GM21717 (cell line): ENCODE measurements around the gene SPTLC3.

Experiments used
- ATAC-seq: cut with Tn5 transposase; IDR thresholded peaks from one replicate; pipeline ENCODE4 v1.9.1; 2021; ENCODE audit warnings: mild to moderate bottlenecking, moderate library complexity; ENCODE audit not compliant: unreplicated experiment

Gene SPTLC3

DNA sequence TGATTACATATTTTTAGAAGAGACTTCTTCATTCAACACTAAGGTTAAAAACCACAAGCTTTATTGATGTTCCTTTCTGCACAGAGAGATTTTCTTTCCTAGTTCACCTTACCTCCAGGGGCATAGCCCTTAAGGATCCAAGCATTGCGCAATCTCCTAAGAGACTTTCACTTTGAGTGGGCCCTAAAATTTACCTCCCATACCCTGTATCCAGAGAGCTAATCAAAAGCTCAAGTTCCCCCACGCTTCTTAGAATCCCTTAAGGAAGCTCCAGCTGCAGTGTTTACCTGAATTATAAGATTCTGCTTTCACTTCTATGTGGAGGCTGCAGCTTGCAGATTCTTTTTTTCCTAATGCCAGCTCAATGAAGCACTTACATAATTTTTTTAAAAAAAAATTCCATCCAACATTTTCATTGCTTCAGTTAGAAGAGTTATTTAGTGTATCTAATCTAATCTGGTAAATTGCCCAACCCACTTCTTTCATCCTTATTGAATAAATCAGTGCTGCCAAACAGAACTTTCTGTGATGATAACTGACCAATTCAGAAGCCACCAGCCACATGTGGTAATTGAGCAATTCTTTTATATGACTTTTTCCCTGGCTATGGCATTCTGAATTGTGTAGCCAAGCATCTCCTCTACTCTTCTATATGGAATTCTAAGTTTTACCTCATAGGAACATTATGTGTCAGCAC is 24.6 kb upstream of the SPTLC3 start:
- no peak for ATAC-seq

DNA sequence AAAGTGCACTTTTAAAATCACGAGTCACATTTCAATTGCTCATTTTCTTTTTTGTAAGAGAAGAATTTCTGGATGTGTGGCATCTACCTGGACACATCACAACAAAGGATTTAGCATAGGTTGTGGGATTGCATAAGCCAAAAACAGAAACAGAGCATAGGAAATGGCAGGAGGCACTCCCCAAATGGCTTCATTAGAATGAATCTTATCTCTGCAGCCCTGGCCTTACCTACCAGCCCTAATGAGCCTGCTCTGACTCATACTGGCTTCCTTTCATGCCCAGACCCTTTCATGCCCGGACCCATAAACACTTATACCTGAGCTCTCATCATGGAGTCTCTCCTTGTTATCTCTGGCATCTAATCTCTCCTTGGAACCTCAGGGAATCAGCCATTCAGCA is 23.9 kb upstream of the SPTLC3 start:
- no peak for ATAC-seq

DNA sequence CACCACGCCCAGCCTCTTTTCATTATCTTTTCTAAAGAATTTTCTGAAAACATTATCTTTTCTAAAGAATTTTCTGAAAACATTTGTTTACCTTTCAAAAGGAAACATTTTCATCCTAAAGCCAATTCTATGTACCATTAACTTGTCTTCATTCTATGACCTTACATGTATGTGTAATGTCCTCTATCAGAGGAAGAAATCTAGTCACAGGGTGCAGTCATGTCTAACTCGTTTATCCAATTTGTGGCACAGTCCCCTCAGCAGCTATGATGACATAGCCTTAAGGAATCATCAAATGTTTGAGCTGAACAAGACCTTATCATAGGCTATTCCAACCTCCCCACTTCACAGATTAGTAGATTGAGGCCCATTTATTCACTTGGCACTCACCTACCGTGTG is 21.5 kb upstream of the SPTLC3 start:
- no peak for ATAC-seq

DNA sequence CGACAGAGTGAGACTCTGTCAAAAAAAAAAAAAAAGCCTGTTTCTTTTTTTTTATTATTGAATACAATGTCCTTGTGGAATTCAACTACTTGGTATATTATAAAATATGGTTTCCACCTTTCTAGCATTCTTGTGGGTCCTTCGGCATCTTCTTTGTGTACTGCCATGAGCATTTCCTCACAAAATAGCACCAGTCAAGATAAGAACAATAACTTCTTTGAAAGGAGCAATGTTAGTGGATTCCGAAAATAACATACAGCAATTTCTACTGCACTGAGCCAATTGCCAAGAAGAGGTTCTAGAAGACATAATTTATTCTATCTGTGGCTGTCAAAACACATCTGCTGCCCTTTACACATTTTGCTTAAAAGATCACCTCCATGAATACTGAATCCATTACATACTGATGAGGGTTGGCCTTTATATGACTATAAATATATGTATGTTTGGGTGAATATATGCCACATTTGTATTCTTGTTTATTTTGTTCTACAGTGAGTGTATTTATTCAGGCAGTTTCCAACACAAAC is 19.1 kb upstream of the SPTLC3 start:
- ATAC-seq, result no peak

DNA sequence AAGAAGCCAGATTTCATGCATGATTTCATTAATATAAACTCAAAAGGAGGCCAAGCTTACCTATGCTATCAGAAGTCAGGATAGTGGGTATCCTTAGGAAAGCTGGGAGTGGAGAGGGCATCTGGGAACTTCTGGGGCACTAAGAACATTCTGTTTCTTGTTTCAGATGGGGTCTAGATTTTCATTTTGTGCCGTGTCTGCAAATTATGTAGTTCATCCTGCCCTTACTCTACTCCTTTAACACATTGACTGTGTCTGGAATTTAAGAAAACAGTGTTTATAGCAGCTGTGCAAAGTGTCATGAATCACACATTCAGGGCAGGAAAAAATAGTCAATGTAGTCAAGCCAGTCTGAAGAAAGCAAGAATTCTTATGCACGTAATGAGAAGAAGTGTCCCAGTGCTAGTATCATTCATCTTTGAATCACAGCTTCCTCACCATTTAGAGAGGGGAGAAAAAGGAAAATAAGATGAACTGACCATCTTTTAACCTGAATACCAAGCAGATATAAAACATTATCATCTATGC is 11.6 kb upstream of the SPTLC3 start:
- no peak for ATAC-seq

DNA sequence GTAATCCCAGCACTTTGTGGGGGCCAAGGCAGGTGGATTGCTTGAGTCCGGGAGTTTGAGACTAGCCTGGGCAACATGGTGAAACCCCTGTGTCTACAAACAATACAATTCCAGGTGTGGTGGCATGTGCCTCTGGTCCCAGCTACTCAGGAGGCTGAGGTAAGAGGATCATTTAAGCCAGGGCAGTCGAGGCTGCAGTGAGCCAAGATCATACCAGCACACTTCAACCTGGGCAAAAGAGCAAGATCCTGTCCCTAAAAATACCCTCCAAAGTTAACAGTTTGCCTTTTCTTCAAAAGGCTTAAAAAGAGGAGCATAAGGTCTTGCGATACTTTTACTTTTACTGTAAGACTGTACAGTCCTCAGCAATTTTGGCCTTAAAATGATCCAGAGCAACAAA is 10.7 kb upstream of the SPTLC3 start:
- no peak for ATAC-seq

DNA sequence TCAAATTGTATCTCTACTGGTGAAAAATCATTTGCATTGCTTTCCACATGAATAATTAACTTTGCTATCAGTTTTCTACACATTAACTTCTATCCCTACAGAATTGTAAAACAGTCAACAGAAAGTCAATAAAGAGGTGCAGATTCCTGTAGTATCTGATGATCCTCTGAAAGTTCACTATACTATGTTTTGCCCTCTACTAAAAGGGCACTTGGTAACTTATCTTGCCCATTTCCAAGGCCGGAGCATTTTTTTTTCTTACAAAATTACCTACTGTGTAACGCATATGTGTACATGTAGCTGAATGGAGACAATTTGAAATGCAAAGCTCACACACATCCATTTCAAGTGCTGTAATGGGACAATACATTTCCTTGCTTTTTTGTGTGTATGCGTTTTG is 9.6 kb upstream of the SPTLC3 start:
- no peak for ATAC-seq

DNA sequence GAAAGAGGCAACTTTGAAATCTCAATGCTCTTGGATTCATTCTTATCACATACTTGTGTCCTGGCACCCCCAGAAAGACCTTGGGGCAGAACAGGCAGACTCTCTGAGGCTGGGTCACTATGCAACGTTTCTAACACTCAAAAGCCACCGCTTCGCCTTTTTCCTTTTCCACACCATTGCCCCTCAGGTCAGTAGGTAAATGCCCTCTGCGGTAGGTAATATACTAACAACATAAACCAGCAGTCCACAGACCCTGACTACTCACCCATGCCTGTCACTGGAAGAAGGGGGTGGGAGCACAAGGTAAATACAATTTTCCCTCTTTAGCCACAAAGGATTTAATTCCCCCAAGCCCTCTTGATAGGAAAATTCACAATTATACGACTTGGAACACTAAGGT is 6.5 kb upstream of the SPTLC3 start:
- no peak for ATAC-seq

DNA sequence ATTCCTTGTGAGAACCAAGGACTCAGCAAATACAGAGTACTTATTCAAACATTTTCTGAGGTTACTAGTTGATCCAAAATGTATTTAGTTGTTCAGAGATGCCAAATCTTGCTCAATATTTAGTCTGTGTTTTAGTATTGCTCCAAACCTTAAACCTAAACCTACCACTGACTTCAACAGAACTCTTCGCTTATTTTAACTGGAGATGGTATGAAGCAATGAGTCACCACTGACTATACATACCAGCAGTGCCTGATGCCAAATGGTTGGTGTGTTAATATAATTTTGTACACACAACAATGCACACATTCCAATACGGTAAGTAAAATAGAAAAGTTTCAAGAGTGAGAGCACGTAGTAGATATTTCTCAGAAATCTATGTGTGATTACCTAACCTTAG is 1.9 kb upstream of the SPTLC3 start:
- no peak for ATAC-seq

DNA sequence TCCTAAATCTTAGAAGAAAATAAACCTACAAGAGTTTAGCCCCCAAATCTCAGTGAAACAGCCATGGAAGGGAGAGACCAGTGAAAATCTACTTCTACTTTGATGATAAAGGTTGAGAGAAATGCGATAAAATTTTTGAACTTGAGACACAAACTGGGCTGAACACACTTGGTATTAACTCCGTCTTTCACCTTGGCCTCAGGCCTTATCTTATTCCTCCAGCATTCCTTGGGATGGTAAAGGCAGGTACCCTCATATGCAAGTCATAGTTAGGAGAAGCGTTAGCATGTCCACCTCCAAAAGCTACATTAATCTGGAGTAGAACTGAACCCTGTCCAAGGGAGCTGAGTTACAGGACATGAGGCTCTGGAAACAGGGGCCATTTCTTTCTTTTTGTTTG is 1.2 kb upstream of the SPTLC3 start:
- no peak for ATAC-seq

DNA sequence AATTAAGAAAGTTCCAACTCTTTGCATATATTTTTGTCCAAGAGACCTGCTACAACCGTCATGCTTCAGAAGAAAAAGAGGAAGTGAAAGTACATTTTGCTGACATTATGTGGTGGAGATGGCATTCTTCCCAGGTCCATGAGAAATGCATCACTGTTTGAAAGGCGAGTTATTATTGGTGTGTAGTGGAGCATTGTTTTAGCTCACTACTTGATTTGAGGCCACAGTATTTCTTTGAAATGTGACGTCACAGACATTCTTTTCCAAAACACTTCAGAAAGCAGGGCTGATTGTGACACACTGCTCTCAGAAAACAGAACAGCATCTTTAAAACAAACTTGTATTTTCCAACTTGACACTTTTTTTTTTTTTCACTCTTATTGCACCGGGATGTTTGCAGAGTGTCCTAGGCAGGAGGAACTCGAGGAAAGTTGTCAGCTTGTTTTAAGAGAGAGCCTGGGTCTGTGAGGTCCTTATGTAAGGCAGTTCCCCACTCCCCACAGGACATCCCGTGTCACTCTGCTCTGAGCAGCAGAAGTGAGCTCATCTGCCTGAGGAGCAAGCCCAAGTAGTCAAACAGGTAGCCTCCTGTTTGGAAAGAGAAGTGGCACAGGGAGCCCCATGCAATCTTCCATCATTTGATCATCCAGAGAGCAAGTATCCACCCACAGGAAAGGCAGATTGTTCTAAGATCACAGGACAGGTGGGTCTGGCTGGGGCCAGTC is 1.1 kb downstream of the SPTLC3 start:
- ATAC-seq, result peak; percentile 93

DNA sequence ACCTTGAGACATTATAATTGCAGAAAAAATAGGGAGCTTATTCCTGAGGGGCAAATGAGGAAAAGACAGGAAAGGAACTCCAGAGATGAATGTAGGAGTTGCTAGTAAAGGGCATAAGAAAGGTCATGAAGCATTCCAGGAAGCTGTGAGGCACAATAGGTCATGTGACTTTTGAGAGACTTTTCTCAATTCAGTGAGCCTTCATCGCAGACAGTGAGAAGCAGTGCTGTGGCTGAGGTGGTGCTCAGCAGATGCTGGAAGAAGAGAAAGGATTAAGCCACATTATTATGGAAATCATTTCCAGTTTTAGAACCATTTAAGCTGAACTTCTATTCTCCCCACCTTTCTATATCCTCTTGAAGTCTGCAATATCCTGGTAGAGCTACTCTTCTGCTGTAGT is 4.1 kb downstream of the SPTLC3 start:
- no peak for ATAC-seq

DNA sequence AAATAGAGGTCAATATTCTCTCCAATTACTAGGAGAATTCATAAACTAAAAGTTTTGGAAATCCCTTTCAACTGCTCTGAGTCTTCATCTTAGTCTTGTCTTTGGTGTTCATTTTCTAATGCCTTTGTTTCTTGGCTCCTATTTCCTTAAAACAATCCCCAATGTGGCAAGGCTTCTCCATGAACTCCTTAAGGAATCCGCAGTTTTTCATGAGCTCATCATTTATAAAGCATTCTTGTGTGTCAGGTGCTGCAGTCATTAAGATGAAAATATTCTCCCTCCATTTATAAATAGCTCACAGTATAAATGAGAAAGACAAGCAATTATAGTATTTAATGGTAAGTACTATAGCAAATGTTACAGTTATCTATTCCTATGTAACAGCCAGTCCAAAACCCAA is 4.6 kb downstream of the SPTLC3 start:
- no peak for ATAC-seq

DNA sequence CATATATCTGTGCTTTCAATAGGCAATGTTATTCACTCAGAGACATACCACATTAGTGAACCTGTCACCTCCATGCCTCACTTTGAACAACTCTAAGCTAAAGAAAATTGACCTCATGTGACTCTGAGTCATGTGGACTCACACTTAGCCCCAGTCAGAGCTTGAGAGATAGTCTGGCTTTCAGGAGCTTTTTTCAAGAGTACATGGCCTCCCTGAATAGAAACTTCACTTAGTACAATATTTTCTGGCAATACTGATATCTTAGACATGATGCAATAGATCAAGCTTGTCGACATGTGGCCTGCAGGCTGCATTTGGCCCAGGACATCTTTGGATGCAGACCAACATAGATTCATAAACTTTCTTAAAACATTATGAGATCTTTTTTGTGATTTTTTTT is 8.5 kb downstream of the SPTLC3 start:
- ATAC-seq, result no peak

DNA sequence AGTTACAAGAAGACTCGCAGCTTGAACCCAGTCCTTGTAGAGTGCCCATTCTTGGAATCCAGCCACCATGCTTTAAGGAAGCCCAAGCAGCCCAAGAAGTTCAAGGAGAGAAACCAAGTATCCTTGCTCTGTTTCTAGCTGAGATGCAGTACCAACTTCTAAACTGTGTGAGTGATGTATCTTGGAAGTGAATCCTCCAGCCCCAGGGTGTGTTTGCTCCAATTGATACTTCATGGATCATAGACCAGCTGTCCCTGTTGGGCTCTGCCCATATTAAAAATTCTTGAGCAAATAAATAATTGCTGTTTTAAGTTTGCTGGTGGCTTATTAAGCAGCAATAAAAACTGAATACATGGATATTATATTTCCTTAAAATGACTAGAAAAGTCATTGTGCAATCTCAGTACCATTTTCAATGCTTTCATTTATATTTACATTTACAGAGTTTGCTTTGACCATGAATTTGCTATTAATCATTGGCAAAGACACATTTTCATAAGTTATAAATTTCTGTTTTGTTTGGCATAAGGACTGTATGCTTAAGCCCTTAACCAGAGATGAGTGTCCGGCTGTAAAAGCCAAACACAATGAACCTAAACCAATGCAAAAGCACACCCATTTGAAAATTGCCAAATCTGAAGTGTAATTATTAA is 9.2 kb downstream of the SPTLC3 start:
- ATAC-seq, result no peak

DNA sequence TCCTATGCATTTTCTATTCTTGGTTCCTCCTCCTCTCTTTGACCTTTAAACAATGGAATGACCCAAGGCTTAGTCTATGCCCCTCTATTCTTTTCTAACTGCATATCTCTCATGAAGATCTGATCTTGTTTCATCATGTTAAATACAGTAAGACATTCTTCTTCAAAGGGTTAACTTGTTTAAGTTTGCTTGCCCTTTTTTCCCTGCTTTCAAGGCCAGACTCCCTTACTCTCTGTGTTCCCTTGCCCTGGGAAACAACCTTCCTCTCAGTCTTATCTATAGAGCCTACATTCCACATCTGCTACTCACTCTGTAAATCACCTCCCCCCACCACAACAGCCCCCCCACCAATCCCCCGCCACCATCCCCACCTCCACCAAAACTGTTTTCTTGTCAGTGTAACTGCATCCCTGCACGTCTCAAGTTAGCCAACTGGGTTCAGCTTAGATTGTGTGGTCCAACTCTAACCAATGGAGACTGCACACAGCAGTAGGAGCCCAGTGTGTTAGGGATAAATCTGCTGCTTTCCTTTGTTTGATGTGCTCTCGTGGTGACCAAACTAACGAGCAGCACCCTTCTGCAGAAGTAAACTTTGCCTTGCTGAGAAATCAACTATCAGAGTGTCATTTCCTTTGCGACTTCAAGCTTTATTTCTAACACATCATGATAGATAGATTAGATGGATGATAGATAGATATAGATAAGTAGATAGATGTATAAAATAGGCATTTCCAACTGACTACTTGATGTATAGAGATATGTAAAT is 12.6 kb downstream of the SPTLC3 start:
- no peak for ATAC-seq

DNA sequence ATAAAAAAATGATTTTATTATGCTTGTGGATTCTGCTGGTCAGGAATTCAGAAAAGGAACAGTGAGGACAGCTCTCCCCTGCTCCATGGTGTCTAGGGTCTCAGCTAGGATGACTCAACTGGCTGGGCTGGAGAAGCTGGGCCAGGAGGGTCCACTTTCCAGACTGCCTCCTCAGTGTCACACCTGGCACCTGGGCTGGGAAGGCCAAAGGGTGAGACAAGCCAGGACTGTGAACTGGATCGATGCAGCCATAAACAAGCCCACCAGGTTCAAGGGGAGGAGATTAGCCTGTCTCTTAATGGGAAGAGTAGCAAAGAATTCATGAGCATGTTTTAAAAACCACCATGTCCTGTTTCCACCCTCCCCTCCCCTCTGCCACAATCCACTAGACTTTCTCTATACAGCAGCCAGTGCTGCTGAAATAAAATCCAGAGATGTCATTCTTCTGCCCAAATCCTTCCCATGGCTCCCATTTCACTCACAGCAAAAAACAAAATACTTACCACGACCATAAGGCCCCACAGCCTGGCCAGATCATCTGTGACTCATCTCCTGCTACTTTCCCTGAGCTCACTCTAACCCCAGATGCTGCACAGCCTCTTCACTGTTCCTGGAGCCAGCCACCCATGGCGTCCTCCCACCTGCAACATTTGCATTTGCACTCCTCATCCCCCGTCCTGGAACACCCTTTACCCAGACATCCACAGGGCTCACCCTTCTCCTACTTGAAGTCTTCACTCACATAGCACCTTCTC is 13.8 kb downstream of the SPTLC3 start:
- ATAC-seq, result no peak

DNA sequence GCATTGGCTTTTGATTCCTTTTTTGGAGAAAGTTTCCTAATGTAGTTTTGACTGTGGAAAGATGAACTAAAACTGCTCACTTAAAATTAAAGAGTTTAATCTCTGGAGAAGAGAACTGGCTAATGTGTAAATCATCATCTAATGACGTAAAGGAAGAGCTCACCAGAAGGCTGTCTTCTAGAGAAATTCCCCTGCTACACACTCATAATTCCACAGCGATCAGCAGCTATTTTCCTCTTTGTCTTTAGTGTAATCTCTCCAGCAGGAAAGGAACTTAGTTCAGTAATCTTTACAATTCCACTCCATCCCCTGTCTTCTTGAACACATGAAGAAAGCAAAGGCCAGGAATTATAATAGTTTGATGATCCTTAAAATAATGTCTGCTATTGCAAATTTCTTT is 15.8 kb downstream of the SPTLC3 start:
- no peak for ATAC-seq

DNA sequence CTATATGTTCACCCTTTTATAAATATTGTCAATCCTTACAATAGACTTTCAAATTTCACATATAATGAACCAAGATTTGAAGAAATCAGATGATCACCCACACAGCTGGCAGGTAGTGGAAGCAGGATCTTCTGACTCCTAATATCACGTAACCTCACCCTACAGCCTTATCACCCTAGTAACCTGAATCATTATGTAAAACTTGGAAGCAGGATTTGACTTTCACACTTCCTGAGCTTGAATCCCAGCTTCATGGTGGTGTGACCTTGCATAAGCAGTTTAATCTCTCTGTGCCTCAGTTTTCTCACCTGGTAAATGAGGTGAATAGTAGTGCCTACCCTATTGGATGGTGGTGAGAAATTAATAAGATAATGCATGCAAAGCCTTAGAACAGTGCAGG is 16.4 kb downstream of the SPTLC3 start:
- ATAC-seq, result no peak

DNA sequence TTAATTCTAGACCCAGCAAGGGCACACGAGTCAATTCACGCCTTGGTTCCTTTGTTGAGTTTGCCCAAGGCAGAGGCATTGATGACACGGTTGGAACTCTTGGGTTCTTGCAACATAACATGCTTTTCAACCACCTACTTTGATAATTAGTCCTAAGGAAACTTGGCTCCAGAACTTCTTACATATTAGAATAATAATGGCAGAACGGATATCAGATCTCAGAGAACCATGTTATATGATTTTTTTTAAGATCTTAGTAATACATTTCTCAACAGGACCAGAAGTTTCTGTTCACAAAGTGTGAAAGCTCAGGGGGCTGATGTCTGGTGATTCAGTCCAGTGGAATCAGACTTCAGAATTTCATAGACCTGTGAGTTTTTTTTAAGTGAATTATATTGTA is 19.2 kb downstream of the SPTLC3 start:
- ATAC-seq, result no peak
